HepG2 (cell line): Measurements from ENCODE around the gene MPI. TPM values are rescaled to one million over a fixed set of nuclear protein-coding genes. Genes with fewer than 3 reads are reported as not detected.

ENCODE experiments used
- ATAC-seq: fragments of 200-7000 bp; cut with Tn5 transposase; 3 replicates; pipeline ENCODE4 v1.9.1; 2020; ENCODE audit warnings: mild to moderate bottlenecking, moderate library complexity
- BruUV-seq: library from RNA; stranded (reverse); fragments of 400-500 nt; replicated peaks from 2 replicates; lab custom pipeline; 2021; lab: Mats Ljungman, UMichigan
- CTCF ChIA-PET: fragments of 300-600 bp; formaldehyde crosslinking; extraction: SDS; loops from one replicate; lab custom pipeline; 2021; ENCODE audit warnings: low total read pairs, inconsistent platforms, low intra/inter-chr PET ratio; lab: Yijun Ruan, JAX
- POLR2A ChIA-PET: fragments of 350-600 bp; sonication (Branson Sonifier 250); formaldehyde crosslinking; loops from one replicate; lab custom pipeline; 2020; ENCODE audit warnings: antibody characterized with exemption, inconsistent platforms; lab: Yijun Ruan, JAX
- DNase-seq: peaks from one replicate; pipeline ENCODE4 v3.0.0-alpha.2; 2015; ENCODE audit warnings: low spot score
- FAIRE-seq: peaks from 3 replicates; lab custom pipeline; 2011; peaks lifted over from hg19 to GRCh38; lab: Jason Lieb, UNC
- H2AFZ ChIP-seq: one replicate; pipeline ENCODE4 v1.6.1; 2011; ENCODE audit warnings: low read length, inconsistent platforms
- H3K27ac ChIP-seq: fragments of 300-600 bp; 3 replicates; pipeline ENCODE4 v1.8.0; 2011; ENCODE audit warnings: mixed run types, mild to moderate bottlenecking, mixed read lengths, low read length, inconsistent platforms; ENCODE audit not compliant: insufficient read depth; ENCODE audit errors: extremely low read length
- H3K27me3 ChIP-seq, 2 experiments: fragments of 200-600 bp in 1 of 2; 2 replicates in 1 of 2; 3 replicates in 1 of 2; pipeline versions ENCODE4 v1.6.0 to v1.8.0; 2011; ENCODE audit warnings: low read length in 2 of 2, mild to moderate bottlenecking in 2 of 2, moderate library complexity in 2 of 2, inconsistent platforms in 1 of 2; ENCODE audit not compliant: insufficient read depth in 2 of 2, control insufficient read depth in 1 of 2
- H3K36me3 ChIP-seq, 2 experiments: fragments of 200-600 bp in 1 of 2; replicated peaks in 1 of 2; 2 replicates in 1 of 2; 3 replicates in 1 of 2; pipeline versions ENCODE4 v1.5.1 to v1.8.0; 2011; ENCODE audit warnings: low read length in 2 of 2, inconsistent platforms in 1 of 2; ENCODE audit not compliant: insufficient read depth in 2 of 2, control insufficient read depth in 1 of 2
- H3K4me1 ChIP-seq: 2 replicates; pipeline ENCODE4 v1.5.1; 2012; ENCODE audit warnings: low read length, inconsistent platforms; ENCODE audit not compliant: insufficient read depth
- H3K4me2 ChIP-seq: 2 replicates; pipeline ENCODE4 v1.6.0; 2011; ENCODE audit warnings: low read depth, low read length, inconsistent platforms
- H3K4me3 ChIP-seq, 3 experiments: fragments of 200-600 bp in 1 of 3; sonication (generic), shearing (Covaris generic) in 1 of 3; replicated peaks in 1 of 3; 2 replicates each; pipeline ENCODE4 v1.5.1; 2011 to 2016; ENCODE audit warnings: low read length in 3 of 3, inconsistent platforms in 2 of 3, low read depth in 2 of 3, mild to moderate bottlenecking in 2 of 3, control low read depth in 1 of 3, mixed read lengths in 1 of 3; ENCODE audit not compliant: insufficient read depth in 1 of 3
- H3K79me2 ChIP-seq: one replicate; pipeline ENCODE4 v1.6.1; 2011; ENCODE audit warnings: low read length, inconsistent platforms; ENCODE audit not compliant: insufficient read depth
- H3K9ac ChIP-seq: 2 replicates; pipeline ENCODE4 v1.6.0; 2011; ENCODE audit warnings: mild to moderate bottlenecking, low read depth, low read length, inconsistent platforms; ENCODE audit not compliant: insufficient read depth
- H3K9me3 ChIP-seq: 2 replicates; pipeline ENCODE4 v1.5.1; 2012; ENCODE audit warnings: mild to moderate bottlenecking, low read length
- H4K20me1 ChIP-seq: 2 replicates; pipeline ENCODE4 v1.6.0; 2011; ENCODE audit warnings: inconsistent platforms, mild to moderate bottlenecking, low read length, moderate library complexity; ENCODE audit not compliant: insufficient read depth
- DBP ChIP-seq: sonication (generic); formaldehyde crosslinking; IDR thresholded peaks from 2 replicates; pipeline ENCODE4 v1.4.0; 2020; ENCODE audit warnings: missing genetic modification reagents; ENCODE audit errors: not compliant biosample characterization
- ELF1 ChIP-seq: sonication (generic); formaldehyde crosslinking; IDR thresholded peaks from 2 replicates; pipeline ENCODE4 v1.4.0; 2020; ENCODE audit warnings: missing genetic modification reagents
- KLF11 ChIP-seq: IDR thresholded peaks from 2 replicates; pipeline ENCODE4 v1.6.1; 2016; ENCODE audit warnings: missing compliant biosample characterization
- SNAPC4 ChIP-seq: sonication (generic); formaldehyde crosslinking; IDR thresholded peaks from 2 replicates; pipeline ENCODE4 v1.4.0; 2020; ENCODE audit warnings: mild to moderate bottlenecking, missing genetic modification reagents
- TCF7L2 ChIP-seq: IDR thresholded peaks from 2 replicates; pipeline ENCODE4 v1.6.1; 2011; ENCODE audit warnings: mild to moderate bottlenecking, low read depth, low read length, moderate library complexity
- ZNF383 ChIP-seq: sonication (generic); formaldehyde crosslinking; IDR thresholded peaks from 2 replicates; pipeline ENCODE4 v1.4.0; 2020; ENCODE audit warnings: missing genetic modification reagents, mild to moderate bottlenecking, borderline replicate concordance
- WGBS: methylation state at CpG from one replicate; pipeline ENCODE4 v1.1.6; 2017; ENCODE audit warnings: low lambda C conversion rate; 5-methylcytosine and 5-hydroxymethylcytosine counted together
- in situ Hi-C: cut with HindIII; loops from 2 replicates; pipeline ENCODE4 v1.10.0; 2017; ENCODE audit warnings: low pct_unique_long_range_greater_than_20kb; ENCODE audit not compliant: extremely low pct_ligation_motif_present
- intact Hi-C: fragments of 100-400 bp; cut with micrococcal nuclease; formaldehyde crosslinking; loops from one replicate; pipeline ENCODE4 v1.10.0; 2022; ENCODE audit not compliant: unreplicated experiment
- polyA plus RNA-seq, 8 experiments: library from polyadenylated mRNA; depleted of rRNA in 3 of 8; stranded (reverse) in 7 of 8; unstranded in 1 of 8; fragments of >200 nt; fragmentation: Illumina TruSeq in 4 of 8; extraction: Trizol in 4 of 8; gene quantifications; 2 replicates each; pipeline versions ENCODE4 v1.2.1 to v1.2.3, GENCODE V29; 2011 to 2016; ENCODE audit warnings: low read depth in 4 of 8, missing spikeins in 1 of 8, mixed read lengths in 1 of 8; ENCODE audit not compliant: insufficient read depth in 1 of 8
- total RNA-seq, 5 experiments: library from RNA; depleted of rRNA; stranded (reverse); fragments of >200 nt; fragmentation: Illumina TruSeq; extraction: Trizol; gene quantifications; 2 replicates each; pipeline ENCODE4 v1.2.3, GENCODE V29; 2016; ENCODE audit warnings: low read depth in 1 of 5
- TF ChIP-seq, protein P1 (sequence below): sonication (generic); formaldehyde crosslinking; IDR thresholded peaks from 2 replicates; pipeline ENCODE4 v1.4.0; 2020; ENCODE audit warnings: missing genetic modification reagents, low read depth, mild to moderate bottlenecking, borderline replicate concordance
- TF ChIP-seq, protein P2 (sequence below): IDR thresholded peaks from 2 replicates; pipeline ENCODE4 v1.6.1; 2016; ENCODE audit warnings: low read depth
- TF ChIP-seq, protein P3 (sequence below): sonication (generic); formaldehyde crosslinking; IDR thresholded peaks from 2 replicates; pipeline ENCODE4 v1.4.0; 2020; ENCODE audit warnings: missing genetic modification reagents, borderline replicate concordance

The MPI gene
- total and polyA plus RNA-seq, 2 of the 13 experiments (the other 11 are each of a cell fraction or from before 2014, with no cell fraction given), result 36.9 to 63.5 TPM

DNA sequence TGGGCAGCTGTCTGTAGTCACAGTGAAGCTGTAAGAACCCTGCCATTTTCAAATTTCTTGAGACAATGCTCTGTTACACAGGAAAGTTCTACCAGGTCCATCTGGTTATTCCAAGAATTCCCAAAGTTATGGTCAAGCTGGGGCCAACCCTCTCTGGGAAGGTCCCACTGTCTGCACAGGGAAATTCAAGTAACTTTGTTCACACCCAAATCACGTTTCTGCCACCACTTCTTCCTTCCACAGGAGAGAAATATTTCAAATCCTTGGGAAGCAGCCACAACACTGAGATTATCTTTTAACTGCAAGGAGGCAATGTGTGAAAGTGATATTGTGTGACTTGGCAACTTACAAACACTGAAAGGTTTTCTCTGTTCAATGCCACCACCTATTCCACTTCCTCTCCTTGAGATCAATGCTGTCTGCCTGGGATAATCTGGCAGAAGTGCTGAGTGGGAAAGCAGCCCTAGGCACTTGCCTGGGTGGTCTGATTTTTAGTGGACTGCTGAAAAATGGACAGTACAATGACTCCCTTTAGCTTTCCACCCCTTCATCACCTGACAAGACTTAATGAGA is 22.3 kb upstream of the MPI start:
- DNase-seq (no peak), ATAC-seq (peak; percentile 22; the same call in 2 of the 3 replicates), FAIRE-seq (no peak)
- H3K4me2 ChIP-seq, result peak overlapping the region; percentile 28; the same call in 1 of the 2 replicates
- H3K4me3 ChIP-seq, result no peak overlapping the region; a peak in 1 of 6 replicates
- H4K20me1 ChIP-seq, result peaks cover 20% of the 10 kb centered on the region
- no TSS peak for BruUV-seq
- CTCF ChIA-PET, result no interaction called here
- H2AFZ ChIP-seq, result no peak overlapping the region
- POLR2A ChIA-PET, result interaction anchor here (1.5 kb wide), 1 partner anchor 22 kb away, joined by 4 read pairs; the partner anchor contains the start of gene MPI
- no peaks in the 10 kb centered on the region; a peak in 1 of 5 replicates for H3K27me3 ChIP-seq
- H3K36me3 ChIP-seq, result peaks cover 0 to 2% of the 10 kb centered on the region in 2 experiments; a peak in 4 of 5 replicates
- intact Hi-C loops, result no loop called here
- H3K4me1 ChIP-seq, result peaks cover 82% of the 10 kb centered on the region
- in situ Hi-C loops, result no loop called here
- 76% methylated on average over 1 of the region's 1 CpG for WGBS
- no peak overlapping the region for H3K9ac ChIP-seq
- H3K79me2 ChIP-seq, result peaks cover 72% of the 10 kb centered on the region
- peak overlapping the region; percentile 20 for H3K27ac ChIP-seq
- no peaks in the 10 kb centered on the region for H3K9me3 ChIP-seq
- TF ChIP-seq SNAPC4 (CRISPR knock-in tag) (no peak), KLF11 (CRISPR knock-in tag) (no peak), TCF7L2 (no peak), DBP (CRISPR knock-in tag) (no peak), ZNF383 (CRISPR knock-in tag) (no peak), ELF1 (no peak)
- TF ChIP-seq, protein P1, sequence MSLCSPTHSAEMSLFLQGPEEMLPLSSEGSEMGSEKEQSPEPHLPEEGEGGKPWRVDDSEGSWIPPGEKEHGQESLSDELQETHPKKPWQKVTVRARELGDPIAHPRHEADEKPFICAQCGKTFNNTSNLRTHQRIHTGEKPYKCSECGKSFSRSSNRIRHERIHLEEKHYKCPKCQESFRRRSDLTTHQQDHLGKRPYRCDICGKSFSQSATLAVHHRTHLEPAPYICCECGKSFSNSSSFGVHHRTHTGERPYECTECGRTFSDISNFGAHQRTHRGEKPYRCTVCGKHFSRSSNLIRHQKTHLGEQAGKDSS, result no peak
- TF ChIP-seq, protein P2, sequence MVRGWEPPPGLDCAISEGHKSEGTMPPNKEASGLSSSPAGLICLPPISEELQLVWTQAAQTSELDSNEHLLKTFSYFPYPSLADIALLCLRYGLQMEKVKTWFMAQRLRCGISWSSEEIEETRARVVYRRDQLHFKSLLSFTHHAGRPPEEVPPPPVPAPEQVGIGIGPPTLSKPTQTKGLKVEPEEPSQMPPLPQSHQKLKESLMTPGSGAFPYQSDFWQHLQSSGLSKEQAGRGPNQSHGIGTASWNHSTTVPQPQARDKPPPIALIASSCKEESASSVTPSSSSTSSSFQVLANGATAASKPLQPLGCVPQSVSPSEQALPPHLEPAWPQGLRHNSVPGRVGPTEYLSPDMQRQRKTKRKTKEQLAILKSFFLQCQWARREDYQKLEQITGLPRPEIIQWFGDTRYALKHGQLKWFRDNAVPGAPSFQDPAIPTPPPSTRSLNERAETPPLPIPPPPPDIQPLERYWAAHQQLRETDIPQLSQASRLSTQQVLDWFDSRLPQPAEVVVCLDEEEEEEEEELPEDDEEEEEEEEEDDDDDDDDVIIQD, result no peak
- TF ChIP-seq, protein P3, sequence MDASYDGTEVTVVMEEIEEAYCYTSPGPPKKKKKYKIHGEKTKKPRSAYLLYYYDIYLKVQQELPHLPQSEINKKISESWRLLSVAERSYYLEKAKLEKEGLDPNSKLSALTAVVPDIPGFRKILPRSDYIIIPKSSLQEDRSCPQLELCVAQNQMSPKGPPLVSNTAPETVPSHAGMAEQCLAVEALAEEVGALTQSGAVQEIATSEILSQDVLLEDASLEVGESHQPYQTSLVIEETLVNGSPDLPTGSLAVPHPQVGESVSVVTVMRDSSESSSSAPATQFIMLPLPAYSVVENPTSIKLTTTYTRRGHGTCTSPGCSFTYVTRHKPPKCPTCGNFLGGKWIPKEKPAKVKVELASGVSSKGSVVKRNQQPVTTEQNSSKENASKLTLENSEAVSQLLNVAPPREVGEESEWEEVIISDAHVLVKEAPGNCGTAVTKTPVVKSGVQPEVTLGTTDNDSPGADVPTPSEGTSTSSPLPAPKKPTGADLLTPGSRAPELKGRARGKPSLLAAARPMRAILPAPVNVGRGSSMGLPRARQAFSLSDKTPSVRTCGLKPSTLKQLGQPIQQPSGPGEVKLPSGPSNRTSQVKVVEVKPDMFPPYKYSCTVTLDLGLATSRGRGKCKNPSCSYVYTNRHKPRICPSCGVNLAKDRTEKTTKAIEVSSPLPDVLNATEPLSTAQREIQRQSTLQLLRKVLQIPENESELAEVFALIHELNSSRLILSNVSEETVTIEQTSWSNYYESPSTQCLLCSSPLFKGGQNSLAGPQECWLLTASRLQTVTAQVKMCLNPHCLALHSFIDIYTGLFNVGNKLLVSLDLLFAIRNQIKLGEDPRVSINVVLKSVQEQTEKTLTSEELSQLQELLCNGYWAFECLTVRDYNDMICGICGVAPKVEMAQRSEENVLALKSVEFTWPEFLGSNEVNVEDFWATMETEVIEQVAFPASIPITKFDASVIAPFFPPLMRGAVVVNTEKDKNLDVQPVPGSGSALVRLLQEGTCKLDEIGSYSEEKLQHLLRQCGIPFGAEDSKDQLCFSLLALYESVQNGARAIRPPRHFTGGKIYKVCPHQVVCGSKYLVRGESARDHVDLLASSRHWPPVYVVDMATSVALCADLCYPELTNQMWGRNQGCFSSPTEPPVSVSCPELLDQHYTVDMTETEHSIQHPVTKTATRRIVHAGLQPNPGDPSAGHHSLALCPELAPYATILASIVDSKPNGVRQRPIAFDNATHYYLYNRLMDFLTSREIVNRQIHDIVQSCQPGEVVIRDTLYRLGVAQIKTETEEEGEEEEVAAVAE (CRISPR knock-in tag), result no peak
